ENCODE results near the gene NUP85.

GRCh38 chr17:75191584-75191983, 13.9 kb upstream of the NUP85 start:
- TF ChIP-seq CTCF (IDR thresholded peaks at IDR 0.05), result no peak
- no peak for TF ChIP-seq POLR2A (IDR thresholded peaks at IDR 0.05)
